K562 (cell line): ENCODE measurements around the gene CASKIN2. TPM values are rescaled to one million over a fixed set of nuclear protein-coding genes. Genes with fewer than 3 reads are reported as not detected.

ENCODE experiments used
- ATAC-seq: fragments of 200-7000 bp; cut with Tn5 transposase; 3 replicates; pipeline ENCODE4 v1.9.1; 2020; ENCODE audit warnings: moderate library complexity
- BruUV-seq: library from RNA; stranded (reverse); fragments of 400-500 nt; replicated peaks from 2 replicates; lab custom pipeline; 2021; lab: Mats Ljungman, UMichigan
- CTCF ChIA-PET: fragments of 300-600 bp; formaldehyde crosslinking; extraction: SDS; loops from one replicate; lab custom pipeline; 2021; ENCODE audit warnings: low intra/inter-chr PET ratio; lab: Yijun Ruan, JAX
- POLR2A ChIA-PET: fragments of 300-600, 350-650 bp; sonication (Branson Sonifier 250); formaldehyde crosslinking; extraction: SDS; loops from one replicate; lab custom pipeline; 2021; ENCODE audit warnings: antibody characterized with exemption, inconsistent platforms; lab: Yijun Ruan, JAX
- DNase-seq, 4 experiments: peaks; one replicate each; pipeline versions ENCODE4 v3.0.0 to v3.0.0-alpha.2; 2011 to 2018; ENCODE audit warnings: low spot score in 3 of 4, mixed read lengths in 3 of 4; ENCODE audit errors: extremely low read depth in 1 of 4
- FAIRE-seq: peaks from 2 replicates; lab custom pipeline; 2011; peaks lifted over from hg19 to GRCh38; lab: Jason Lieb, UNC
- H2AFZ ChIP-seq: 2 replicates; pipeline ENCODE4 v1.6.0; 2011; ENCODE audit warnings: low read depth, low read length, control low read depth, inconsistent platforms
- H3K27ac ChIP-seq: fragments of 200-600 bp; 3 replicates; pipeline ENCODE4 v1.8.0; 2011; ENCODE audit warnings: low read depth, mild to moderate bottlenecking, control low read depth, inconsistent platforms, low read length, moderate library complexity, mixed read lengths; ENCODE audit errors: extremely low read depth
- H3K27me3 ChIP-seq, 2 experiments: fragments of 300-600 bp in 1 of 2; 2 replicates in 1 of 2; 3 replicates in 1 of 2; pipeline versions ENCODE4 v1.6.0 to v1.8.0; 2011; ENCODE audit warnings: inconsistent platforms in 2 of 2, low read length in 2 of 2, mild to moderate bottlenecking in 1 of 2, mixed read lengths in 1 of 2, moderate library complexity in 1 of 2; ENCODE audit not compliant: control insufficient read depth in 2 of 2, insufficient read depth in 2 of 2
- H3K36me3 ChIP-seq: fragments of 300-600 bp; 3 replicates; pipeline ENCODE4 v1.8.0; 2011; ENCODE audit warnings: mild to moderate bottlenecking, low read length, inconsistent platforms; ENCODE audit not compliant: control insufficient read depth, insufficient read depth
- H3K4me1 ChIP-seq, 2 experiments: fragments of 200-600 bp in 1 of 2; replicated peaks in 1 of 2; 2 replicates in 1 of 2; 3 replicates in 1 of 2; pipeline versions ENCODE4 v1.5.1 to v1.8.0; 2011; ENCODE audit warnings: inconsistent platforms in 2 of 2, low read length in 2 of 2, mild to moderate bottlenecking in 1 of 2, mixed read lengths in 1 of 2, moderate library complexity in 1 of 2; ENCODE audit not compliant: control insufficient read depth in 2 of 2, insufficient read depth in 2 of 2
- H3K4me2 ChIP-seq: 2 replicates; pipeline ENCODE4 v1.6.1; 2011; ENCODE audit warnings: low read length, control low read depth, inconsistent platforms, mixed read lengths; ENCODE audit not compliant: insufficient read depth
- H3K4me3 ChIP-seq: fragments of 200-600 bp; sonication (generic), shearing (Covaris generic); 2 replicates; pipeline ENCODE4 v1.5.1; 2016; ENCODE audit warnings: control low read depth, inconsistent platforms
- H3K79me2 ChIP-seq: fragments of 200-600 bp; 3 replicates; pipeline ENCODE4 v1.8.0; 2011; ENCODE audit warnings: low read length, inconsistent platforms; ENCODE audit not compliant: control insufficient read depth, insufficient read depth
- H3K9ac ChIP-seq, 2 experiments: 2 replicates each; pipeline versions ENCODE4 v1.6.0 to v1.6.1; 2011; ENCODE audit warnings: low read depth in 2 of 2, low read length in 2 of 2, control low read depth in 1 of 2, inconsistent platforms in 1 of 2, mild to moderate bottlenecking in 1 of 2, mixed read lengths in 1 of 2; ENCODE audit not compliant: insufficient read depth in 1 of 2
- H3K9me1 ChIP-seq: one replicate; pipeline ENCODE4 v1.6.0; 2011; ENCODE audit warnings: inconsistent platforms, mild to moderate bottlenecking, low read length, moderate library complexity; ENCODE audit not compliant: control insufficient read depth, insufficient read depth
- H3K9me3 ChIP-seq: replicated peaks from 2 replicates; pipeline ENCODE4 v1.5.1; 2011; ENCODE audit warnings: low read depth, low read length, inconsistent platforms; ENCODE audit not compliant: control insufficient read depth, insufficient read depth
- H4K20me1 ChIP-seq: replicated peaks from 2 replicates; pipeline ENCODE4 v1.6.1; 2011; ENCODE audit warnings: low read length, inconsistent platforms, mixed read lengths; ENCODE audit not compliant: control insufficient read depth, insufficient read depth
- BRD9 ChIP-seq: fragments of 450-650 bp; IDR thresholded peaks from 2 replicates; pipeline ENCODE4 v1.6.1; 2018; ENCODE audit warnings: low read depth; ENCODE audit not compliant: partially characterized antibody
- HDAC2 ChIP-seq: fragments of 450-650 bp; IDR thresholded peaks from 2 replicates; pipeline ENCODE4 v1.6.1; 2016; ENCODE audit warnings: mild to moderate bottlenecking
- HSF4 ChIP-seq: fragments of 250-450 bp; sonication (Bioruptor Pico); IDR thresholded peaks from 2 replicates; pipeline ENCODE4 v2.1.2; 2022; ENCODE audit warnings: mild to moderate bottlenecking, moderate library complexity, borderline replicate concordance
- IFI16 ChIP-seq: fragments of 250-450 bp; sonication (Bioruptor Pico); IDR thresholded peaks from 2 replicates; pipeline ENCODE4 v2.1.2; 2022; ENCODE audit warnings: mild to moderate bottlenecking, inconsistent platforms
- MBD1 ChIP-seq: fragments of 250-450 bp; sonication (Bioruptor Pico); IDR thresholded peaks from 2 replicates; pipeline ENCODE4 v1.8.0; 2022; ENCODE audit warnings: inconsistent platforms
- NEUROD1 ChIP-seq: fragments of 150-350 bp; IDR thresholded peaks from 2 replicates; pipeline ENCODE4 v1.6.1; 2014; ENCODE audit warnings: borderline replicate concordance, low read length, low read depth; ENCODE audit not compliant: partially characterized antibody
- NFE2 ChIP-seq: IDR thresholded peaks from 2 replicates; pipeline ENCODE4 v1.6.1; 2014; ENCODE audit warnings: antibody characterized with exemption, low read depth
- RFX1 ChIP-seq: fragments of 450-650 bp; IDR thresholded peaks from 2 replicates; pipeline ENCODE4 v1.6.1; 2016; ENCODE audit warnings: mild to moderate bottlenecking, moderate library complexity
- SP2 ChIP-seq: IDR thresholded peaks from 2 replicates; pipeline ENCODE4 v1.6.1; 2011; ENCODE audit warnings: mild to moderate bottlenecking, low read depth, low read length, moderate library complexity; ENCODE audit not compliant: poor library complexity, severe bottlenecking; ENCODE audit errors: extremely low read depth
- TEAD2 ChIP-seq: fragments of 450-650 bp; IDR thresholded peaks from 2 replicates; pipeline ENCODE4 v1.6.1; 2016; ENCODE audit warnings: missing genetic modification characterization, control low read depth, missing compliant biosample characterization
- TFAM ChIP-seq: fragments of 250-450 bp; sonication (Bioruptor Pico); conservative IDR thresholded peaks from 2 replicates; pipeline ENCODE4 v1.5.0; 2021; ENCODE audit warnings: mild to moderate bottlenecking, moderate library complexity
- THAP7 ChIP-seq: fragments of 250-450 bp; sonication (Bioruptor Pico); IDR thresholded peaks from 2 replicates; pipeline ENCODE4 v1.5.0; 2021
- ZNF12 ChIP-seq: sonication (generic); formaldehyde crosslinking; IDR thresholded peaks from 2 replicates; pipeline ENCODE4 v1.4.0; 2020; ENCODE audit warnings: mild to moderate bottlenecking, missing genetic modification reagents
- ZNF239 ChIP-seq: fragments of 250-450 bp; sonication (Bioruptor Pico); IDR thresholded peaks from 2 replicates; pipeline ENCODE4 v1.4.0; 2020; ENCODE audit warnings: mild to moderate bottlenecking
- ZNF263 ChIP-seq: sonication (generic); formaldehyde crosslinking; IDR thresholded peaks from 2 replicates; pipeline ENCODE4 v1.8.0; 2022; ENCODE audit warnings: mild to moderate bottlenecking, missing genetic modification reagents, borderline replicate concordance
- ZNF584 ChIP-seq: fragments of 200-800 bp; sonication (Bioruptor generic); IDR thresholded peaks from 2 replicates; pipeline ENCODE4 v1.6.1; 2016; ENCODE audit warnings: low read depth, mild to moderate bottlenecking, missing genetic modification characterization, missing compliant biosample characterization
- ZNF830 ChIP-seq: fragments of 250-450 bp; sonication (Bioruptor Pico); IDR thresholded peaks from 2 replicates; pipeline ENCODE4 v1.5.0; 2021; ENCODE audit warnings: mild to moderate bottlenecking
- WGBS: fragments of 100-300 bp; shearing (Covaris generic); methylation state at CpG from one replicate; pipeline ENCODE4 v1.1.6; 2016; ENCODE audit warnings: low coverage, mixed read lengths; ENCODE audit not compliant: insufficient coverage; ENCODE audit errors: missing lambda C conversion rate; 5-methylcytosine and 5-hydroxymethylcytosine counted together
- in situ Hi-C: fragments of 300-500 bp; cut with MboI; formaldehyde crosslinking; loops from 4 replicates; pipeline ENCODE4 v1.15.0; 2018; ENCODE audit warnings: inconsistent platforms, mixed read lengths
- intact Hi-C: fragments of 100-400 bp; cut with micrococcal nuclease; formaldehyde crosslinking; loops from 2 replicates; pipeline ENCODE4 v1.14.2; 2022
- polyA plus RNA-seq, 8 experiments: library from polyadenylated mRNA; depleted of rRNA in 4 of 8; stranded (reverse) in 5 of 8; unstranded in 3 of 8; fragments of >200 nt; fragmentation: Nextera tagmentation in 2 of 8; fragmentation: Illumina TruSeq in 1 of 8; extraction: Ambion mirVana in 2 of 8; extraction: Trizol in 1 of 8; gene quantifications; 2 replicates each; pipeline versions ENCODE4 v1.2.1 to v1.2.3, GENCODE V29; 2011 to 2014; ENCODE audit warnings: inconsistent platforms in 1 of 8, missing spikeins in 1 of 8
- total RNA-seq, 7 experiments: library from RNA; depleted of rRNA in 6 of 7; stranded (reverse); fragments of >200 nt in 6 of 7; fragmentation: Illumina TruSeq in 2 of 7; extraction: Trizol in 2 of 7; gene quantifications; 2 replicates each; pipeline versions ENCODE4 v1.2.1 to v1.2.3, GENCODE V29; 2011 to 2021; ENCODE audit warnings: low replicate concordance in 1 of 7
- TF ChIP-seq, protein P1 (sequence below): sonication (generic); formaldehyde crosslinking; IDR thresholded peaks from 2 replicates; pipeline ENCODE4 v1.8.1; 2022; ENCODE audit warnings: missing genetic modification reagents

The CASKIN2 gene
- total and polyA plus RNA-seq, 9 of the 15 experiments (the other 6 are each of a cell fraction or from before 2014, with no cell fraction given), result 0.01 to 12.2 (median 2.1) TPM

GRCh38 chr17:75542229-75542628 is 26.9 kb upstream of the CASKIN2 start (continued):
- TF ChIP-seq TFAM, result no peak
- TF ChIP-seq ZNF12 (CRISPR knock-in tag), result no peak
- TF ChIP-seq NEUROD1, result no peak
- no peak for TF ChIP-seq RFX1
- no peak for TF ChIP-seq IFI16
- TF ChIP-seq SP2, result no peak
- no peak for TF ChIP-seq ZNF263 (CRISPR knock-in tag)
- TF ChIP-seq ZNF830 (CRISPR knock-in tag), result no peak

DNA sequence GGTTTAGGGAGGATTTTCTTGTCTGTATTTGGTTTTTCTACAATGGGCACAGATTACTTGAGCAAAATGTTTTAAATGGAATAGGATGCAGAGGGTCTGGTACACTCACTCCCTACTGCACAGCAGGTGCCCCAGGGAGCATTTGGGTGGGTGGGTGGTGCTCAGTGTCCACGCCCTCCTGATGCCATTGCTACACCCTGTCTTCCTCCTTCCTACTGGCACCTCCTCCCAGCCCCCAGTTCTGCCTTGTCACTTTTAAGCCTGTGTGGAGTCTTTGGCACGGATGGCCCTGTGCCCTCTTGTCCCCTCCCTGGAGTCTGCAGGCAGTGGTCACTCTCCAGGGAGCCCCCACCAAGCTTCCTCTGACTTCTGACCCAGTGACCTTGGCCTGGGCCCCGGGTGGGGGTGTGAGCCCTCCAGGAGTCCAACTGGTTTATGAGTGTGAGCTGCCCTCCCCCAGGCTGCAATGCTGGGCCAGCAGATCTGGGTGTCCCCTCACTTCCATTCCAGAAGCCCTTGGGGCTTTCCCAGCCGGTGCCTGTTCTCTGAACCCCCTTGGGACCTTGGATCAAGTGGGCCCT is 25.7 kb upstream of the CASKIN2 start:
- Histone ChIP-seq H3K27ac (no peak overlapping the region), H3K9me3 (no peaks in the 10 kb centered on the region), H3K36me3 (no peaks in the 10 kb centered on the region), H2AFZ (no peak overlapping the region), H3K9ac (peak overlapping the region in 1 of 2 experiments; percentile 31; a peak in 2 of 4 replicates), H3K4me1 (peaks cover 6 to 41% of the 10 kb centered on the region in 2 experiments; a peak in 3 of 5 replicates), H3K79me2 (no peaks in the 10 kb centered on the region), H3K4me3 (no peak overlapping the region), H3K9me1 (no peaks in the 10 kb centered on the region), H3K4me2 (no peak overlapping the region), H4K20me1 (peaks cover 12% of the 10 kb centered on the region; the same call in 1 of the 2 replicates), H3K27me3 (no peaks in the 10 kb centered on the region)
- no peak for ATAC-seq
- POLR2A ChIA-PET, result interaction anchor here (0.6 kb wide), 1 partner anchor 251 kb away, joined by 3 read pairs; no protein-coding TSS in a partner anchor
- no peak for DNase-seq
- no peak for FAIRE-seq
- no TSS peak for BruUV-seq
- 16% methylated on average over 3 of the region's 4 CpGs for WGBS
- in situ Hi-C loops, result no loop called here
- intact Hi-C loops, result no loop called here
- CTCF ChIA-PET, result no interaction called here
- TF ChIP-seq BRD9 (no peak), NFE2 (no peak), THAP7 (CRISPR knock-in tag) (no peak), HSF4 (CRISPR knock-in tag) (no peak), ZNF584 (no peak), ZNF239 (no peak), HDAC2 (no peak), TEAD2 (no peak), MBD1 (CRISPR knock-in tag) (no peak)
- TF ChIP-seq, protein P1, sequence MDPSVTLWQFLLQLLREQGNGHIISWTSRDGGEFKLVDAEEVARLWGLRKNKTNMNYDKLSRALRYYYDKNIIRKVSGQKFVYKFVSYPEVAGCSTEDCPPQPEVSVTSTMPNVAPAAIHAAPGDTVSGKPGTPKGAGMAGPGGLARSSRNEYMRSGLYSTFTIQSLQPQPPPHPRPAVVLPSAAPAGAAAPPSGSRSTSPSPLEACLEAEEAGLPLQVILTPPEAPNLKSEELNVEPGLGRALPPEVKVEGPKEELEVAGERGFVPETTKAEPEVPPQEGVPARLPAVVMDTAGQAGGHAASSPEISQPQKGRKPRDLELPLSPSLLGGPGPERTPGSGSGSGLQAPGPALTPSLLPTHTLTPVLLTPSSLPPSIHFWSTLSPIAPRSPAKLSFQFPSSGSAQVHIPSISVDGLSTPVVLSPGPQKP, result no peak
